ENCODE measurements around the gene KNTC1.
A peak's percentile ranks its signal among the peaks of the same experiment; 100 is the strongest.

DNA sequence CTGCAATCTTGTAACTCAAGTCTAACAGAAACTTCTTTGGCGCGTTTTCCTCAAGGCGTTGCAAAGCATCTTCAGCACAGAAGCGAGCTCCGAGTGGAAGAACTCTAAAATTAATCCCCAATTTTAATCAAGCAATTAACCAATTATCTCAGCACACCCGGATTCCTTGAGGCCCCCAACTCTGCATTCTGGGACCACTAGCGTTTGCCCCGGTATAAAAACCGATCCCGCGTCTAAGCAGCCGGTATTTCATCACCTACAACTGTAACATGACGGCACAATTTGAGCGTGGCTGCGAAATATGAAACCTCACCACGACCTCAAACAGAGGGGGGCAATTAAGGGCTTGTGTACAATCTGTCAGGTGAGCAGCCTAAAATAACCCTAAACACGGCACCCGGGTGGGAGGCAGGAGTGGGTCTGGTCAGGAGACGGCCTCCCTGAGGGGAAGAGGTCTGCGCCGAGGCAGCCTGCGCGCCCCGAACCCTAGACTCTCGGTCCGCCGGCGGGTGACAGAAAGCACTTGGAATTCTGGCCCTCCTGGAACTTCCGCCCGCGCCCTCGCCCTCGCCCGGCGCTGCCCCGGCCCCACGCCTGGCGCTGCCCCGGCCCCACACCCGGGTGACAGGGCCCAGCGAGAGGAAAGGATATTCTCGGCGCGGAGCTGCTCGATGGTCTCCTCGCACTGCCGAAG lies 26.9 kb upstream of the KNTC1 start:
- TF ChIP-seq TAF1 (IDR thresholded peaks at IDR 0.05; ENCODE audit: low read depth, low read length) (no peak), POLR2AphosphoS5 (IDR thresholded peaks at IDR 0.05; ENCODE audit: low read depth, low read length) (0 out of 2 replicates have a peak, but pooled peaks have one; percentile 41), HDAC6 (IDR thresholded peaks at IDR 0.05; ENCODE audit: low read depth, low read length) (no peak), RXRA (IDR thresholded peaks at IDR 0.05; ENCODE audit: insufficient read depth, low read depth, low read length) (no peak), CBX5 (IDR thresholded peaks at IDR 0.05; ENCODE audit: low read depth, low read length) (no peak), CEBPB (IDR thresholded peaks at IDR 0.05; ENCODE audit: low read depth, low read length) (peak; percentile 75), CHD1 (IDR thresholded peaks at IDR 0.05; ENCODE audit: low read depth, low read length) (no peak), BCL11A (IDR thresholded peaks at IDR 0.05; ENCODE audit: low read depth in 2 of 2, low read length in 2 of 2) (no peak), CHD2 (IDR thresholded peaks at IDR 0.05; ENCODE audit: low read length) (no peak), POLR2A (IDR thresholded peaks at IDR 0.05; ENCODE audit: control extremely low read depth in 1 of 2, low read depth in 2 of 2, low read length in 2 of 2) (no peak)
- TF ChIP-seq, protein P1, sequence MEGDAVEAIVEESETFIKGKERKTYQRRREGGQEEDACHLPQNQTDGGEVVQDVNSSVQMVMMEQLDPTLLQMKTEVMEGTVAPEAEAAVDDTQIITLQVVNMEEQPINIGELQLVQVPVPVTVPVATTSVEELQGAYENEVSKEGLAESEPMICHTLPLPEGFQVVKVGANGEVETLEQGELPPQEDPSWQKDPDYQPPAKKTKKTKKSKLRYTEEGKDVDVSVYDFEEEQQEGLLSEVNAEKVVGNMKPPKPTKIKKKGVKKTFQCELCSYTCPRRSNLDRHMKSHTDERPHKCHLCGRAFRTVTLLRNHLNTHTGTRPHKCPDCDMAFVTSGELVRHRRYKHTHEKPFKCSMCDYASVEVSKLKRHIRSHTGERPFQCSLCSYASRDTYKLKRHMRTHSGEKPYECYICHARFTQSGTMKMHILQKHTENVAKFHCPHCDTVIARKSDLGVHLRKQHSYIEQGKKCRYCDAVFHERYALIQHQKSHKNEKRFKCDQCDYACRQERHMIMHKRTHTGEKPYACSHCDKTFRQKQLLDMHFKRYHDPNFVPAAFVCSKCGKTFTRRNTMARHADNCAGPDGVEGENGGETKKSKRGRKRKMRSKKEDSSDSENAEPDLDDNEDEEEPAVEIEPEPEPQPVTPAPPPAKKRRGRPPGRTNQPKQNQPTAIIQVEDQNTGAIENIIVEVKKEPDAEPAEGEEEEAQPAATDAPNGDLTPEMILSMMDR (IDR thresholded peaks at IDR 0.05; ENCODE audit: control extremely low read depth in 1 of 3, insufficient read depth in 1 of 3, low read depth in 1 of 3, low read length in 3 of 3): no peak
